K562 (cell line): ENCODE measurements around the gene INPP5K. TPM values are rescaled to one million over a fixed set of nuclear protein-coding genes. Genes with fewer than 3 reads are reported as not detected.
A peak's percentile ranks its signal among the peaks of the same experiment; 100 is the strongest.

Experiments used
- BDP1 ChIP-seq: IDR thresholded peaks from 3 replicates; pipeline ENCODE4 v1.6.1; 2011; ENCODE audit not compliant: insufficient read length, insufficient read depth
- CBX3 ChIP-seq, 2 experiments: IDR thresholded peaks; 1 replicate in 1 of 2; 2 replicates in 1 of 2; pipeline ENCODE4 v1.6.1; 2012; ENCODE audit warnings: inconsistent platforms in 2 of 2, low read length in 2 of 2, borderline replicate concordance in 1 of 2, control low read depth in 1 of 2
- CCAR2 ChIP-seq: fragments of 200-400 bp; formaldehyde crosslinking; IDR thresholded peaks from 2 replicates; pipeline ENCODE4 v1.6.1; 2017; ENCODE audit warnings: mild to moderate bottlenecking, low read depth, low read length
- DACH1 ChIP-seq: fragments of 450-650 bp; IDR thresholded peaks from 2 replicates; pipeline ENCODE4 v1.6.1; 2018; ENCODE audit not compliant: partially characterized antibody
- ESRRA ChIP-seq: fragments of 450-650 bp; IDR thresholded peaks from 2 replicates; pipeline ENCODE4 v1.6.1; 2014; ENCODE audit warnings: low read depth, mild to moderate bottlenecking, moderate library complexity, borderline replicate concordance
- FOXK2 ChIP-seq, 2 experiments: fragments of 450-650 bp; IDR thresholded peaks in 1 of 2; conservative IDR thresholded peaks in 1 of 2; 2 replicates each; pipeline ENCODE4 v1.6.1; 2016; ENCODE audit warnings: low read depth in 2 of 2, mild to moderate bottlenecking in 1 of 2
- HEY1 ChIP-seq: fragments of 250-450 bp; sonication (Bioruptor Pico); IDR thresholded peaks from 2 replicates; pipeline ENCODE4 v1.5.0; 2020; ENCODE audit warnings: mild to moderate bottlenecking, moderate library complexity, borderline replicate concordance
- ID3 ChIP-seq, 2 experiments: fragments of 250-450 bp in 1 of 2; fragments of 450-650 bp in 1 of 2; sonication (Bioruptor Pico) in 1 of 2; IDR thresholded peaks; 2 replicates each; pipeline versions ENCODE4 v1.6.1 to v1.8.0; 2016 to 2021; ENCODE audit warnings: mild to moderate bottlenecking in 2 of 2, moderate library complexity in 2 of 2, missing compliant biosample characterization in 1 of 2, missing genetic modification characterization in 1 of 2
- JUN ChIP-seq, 2 experiments: sonication (generic) in 1 of 2; formaldehyde crosslinking in 1 of 2; IDR thresholded peaks; 2 replicates each; pipeline versions ENCODE4 v1.6.1 to v1.8.0; 2012 to 2022; ENCODE audit warnings: borderline replicate concordance in 2 of 2, mild to moderate bottlenecking in 2 of 2, improper control_type of control experiment in 1 of 2, low read depth in 1 of 2, low read length in 1 of 2, missing genetic modification reagents in 1 of 2
- MECOM ChIP-seq: fragments of 250-450 bp; sonication (Bioruptor Pico); IDR thresholded peaks from 2 replicates; pipeline ENCODE4 v1.8.0; 2022; ENCODE audit warnings: inconsistent platforms
- MTF1 ChIP-seq: fragments of 250-450 bp; sonication (Bioruptor Pico); IDR thresholded peaks from 2 replicates; pipeline ENCODE4 v1.9.0; 2021; ENCODE audit warnings: moderate library complexity, mild to moderate bottlenecking, inconsistent platforms, borderline replicate concordance
- NR0B1 ChIP-seq: fragments of 450-650 bp; IDR thresholded peaks from one replicate; pipeline ENCODE4 v1.6.1; 2018; ENCODE audit warnings: mild to moderate bottlenecking, moderate library complexity; ENCODE audit not compliant: partially characterized antibody
- PTRF ChIP-seq: fragments of 450-650 bp; IDR thresholded peaks from 2 replicates; pipeline ENCODE4 v1.6.1; 2016; ENCODE audit warnings: mild to moderate bottlenecking, missing genetic modification characterization, missing compliant biosample characterization
- RAD21 ChIP-seq, 2 experiments: fragments of 250-450 bp in 1 of 2; fragments of 450-650 bp in 1 of 2; sonication (Bioruptor Pico) in 1 of 2; formaldehyde crosslinking in 1 of 2; IDR thresholded peaks in 1 of 2; conservative IDR thresholded peaks in 1 of 2; 2 replicates each; pipeline versions ENCODE4 v1.4.0 to v1.8.0; 2020 to 2022; ENCODE audit warnings: mild to moderate bottlenecking in 2 of 2, moderate library complexity in 1 of 2
- RERE ChIP-seq: sonication (generic); formaldehyde crosslinking; IDR thresholded peaks from 2 replicates; pipeline ENCODE4 v1.8.0; 2023; ENCODE audit warnings: missing genetic modification reagents, mild to moderate bottlenecking, borderline replicate concordance
- TAF1 ChIP-seq: IDR thresholded peaks from 2 replicates; pipeline ENCODE4 v1.6.1; 2011; ENCODE audit warnings: mild to moderate bottlenecking, low read length, moderate library complexity; ENCODE audit not compliant: insufficient read depth, control insufficient read depth, severe bottlenecking; ENCODE audit errors: extremely low read depth
- XRCC4 ChIP-seq: IDR thresholded peaks from one replicate; pipeline ENCODE4 v1.6.1; 2011; ENCODE audit not compliant: insufficient read depth, insufficient read length; ENCODE audit errors: extremely low read depth
- ZNF253 ChIP-seq: fragments of 250-450 bp; sonication (Bioruptor Pico); conservative IDR thresholded peaks from 2 replicates; pipeline ENCODE4 v1.6.1; 2021; ENCODE audit warnings: mild to moderate bottlenecking
- polyA plus RNA-seq, 8 experiments: library from polyadenylated mRNA; depleted of rRNA in 4 of 8; stranded (reverse) in 5 of 8; unstranded in 3 of 8; fragments of >200 nt; fragmentation: Nextera tagmentation in 2 of 8; fragmentation: Illumina TruSeq in 1 of 8; extraction: Ambion mirVana in 2 of 8; extraction: Trizol in 1 of 8; gene quantifications; 2 replicates each; pipeline versions ENCODE4 v1.2.1 to v1.2.3, GENCODE V29; 2011 to 2014; ENCODE audit warnings: inconsistent platforms in 1 of 8, missing spikeins in 1 of 8
- total RNA-seq, 7 experiments: library from RNA; depleted of rRNA in 6 of 7; stranded (reverse); fragments of >200 nt in 6 of 7; fragmentation: Illumina TruSeq in 2 of 7; extraction: Trizol in 2 of 7; gene quantifications; 2 replicates each; pipeline versions ENCODE4 v1.2.1 to v1.2.3, GENCODE V29; 2011 to 2021; ENCODE audit warnings: low replicate concordance in 1 of 7

INPP5K gene
- total and polyA plus RNA-seq, 9 of the 15 experiments (the other 6 are each of a cell fraction or from before 2014, with no cell fraction given): 0.63 to 15.1 (median 10.1) TPM

GRCh38 chr17:1563786-1564613 is 47.6 kb upstream of the INPP5K start (continued):
- TF ChIP-seq JUN (IDR thresholded peaks at IDR 0.05; ENCODE audit: borderline replicate concordance, low read depth, low read length): no peak
- TF ChIP-seq JUN (CRISPR knock-in tag; IDR thresholded peaks at IDR 0.05; ENCODE audit: borderline replicate concordance): no peak
- TF ChIP-seq XRCC4: no peak
- no peak for TF ChIP-seq ZNF253 (CRISPR knock-in tag)
- TF ChIP-seq CCAR2: no peak
- TF ChIP-seq RAD21 (CRISPR knock-in tag; conservative IDR thresholded peaks at IDR 0.05 in 1 of 2, IDR thresholded peaks at IDR 0.05 in 1 of 2): peak in 1 of 2 experiments; percentile 17; a peak in 1 of 4 replicates
- peak in 1 of 2 experiments; percentile 25; a peak in 2 of 4 replicates for TF ChIP-seq FOXK2 (conservative IDR thresholded peaks at IDR 0.05 in 1 of 2, IDR thresholded peaks at IDR 0.05 in 1 of 2; ENCODE audit: low read depth in 2 of 2)
- no peak for TF ChIP-seq MTF1 (CRISPR knock-in tag)
- TF ChIP-seq MECOM (CRISPR knock-in tag): no peak
- no peak for TF ChIP-seq BDP1
- TF ChIP-seq CBX3 (IDR thresholded peaks at IDR 0.05; ENCODE audit: borderline replicate concordance in 1 of 2, low read length in 2 of 2): peak in 1 of 2 experiments; percentile 56; a peak in 1 of 3 replicates
- peak; percentile 52 for TF ChIP-seq DACH1
- no peak for TF ChIP-seq ID3 (CRISPR knock-in tag; IDR thresholded peaks at IDR 0.05)
- TF ChIP-seq ID3 (tag; IDR thresholded peaks at IDR 0.05): no peak
- TF ChIP-seq TAF1: peak; percentile 29
- no peak for TF ChIP-seq RERE (CRISPR knock-in tag)
- no peak for TF ChIP-seq NR0B1
- TF ChIP-seq ESRRA: no peak
- TF ChIP-seq HEY1 (CRISPR knock-in tag): no peak
- TF ChIP-seq PTRF: no peak
